GM18858 (cell line): ENCODE data around the gene TMEM11.

Experiments used
- ATAC-seq: cut with Tn5 transposase; IDR thresholded peaks from one replicate; pipeline ENCODE4 v1.9.1; 2021; ENCODE audit not compliant: unreplicated experiment

The TMEM11 gene

GRCh38 chr17:21214015-21214776 lies at the start of gene TMEM11:
Gene TMEM11 (minus strand): TSS chr17:21214161. CDS start chr17:21214152, 9 bp downstream.
- ATAC-seq: peak; percentile 80

GRCh38 chr17:21263376-21263775 lies 49.4 kb upstream of the TMEM11 start:
- no peak for ATAC-seq

GRCh38 chr17:21262259-21262993 lies 48.5 kb upstream of the TMEM11 start:
- ATAC-seq: no peak

DNA sequence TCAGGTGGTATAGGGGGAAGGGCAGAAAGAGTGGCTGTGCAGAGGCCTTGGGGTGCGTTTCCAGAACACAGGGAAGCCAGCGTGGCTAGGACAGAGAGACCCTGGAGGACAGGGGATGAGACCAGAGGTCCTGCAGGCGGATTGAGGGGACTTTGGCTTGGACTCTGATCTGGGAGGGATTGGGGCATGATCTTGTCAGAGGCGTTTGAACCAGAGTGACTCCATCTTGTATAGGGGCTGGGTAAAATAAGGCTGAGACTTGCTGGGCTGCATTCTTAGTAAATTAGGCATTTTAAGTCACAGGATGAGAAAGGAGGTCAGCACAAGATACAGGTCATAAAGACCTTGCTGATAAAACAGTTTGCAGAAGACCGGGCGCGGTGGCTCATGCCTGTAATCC lies 44.6 kb upstream of the TMEM11 start:
- no peak for ATAC-seq

DNA sequence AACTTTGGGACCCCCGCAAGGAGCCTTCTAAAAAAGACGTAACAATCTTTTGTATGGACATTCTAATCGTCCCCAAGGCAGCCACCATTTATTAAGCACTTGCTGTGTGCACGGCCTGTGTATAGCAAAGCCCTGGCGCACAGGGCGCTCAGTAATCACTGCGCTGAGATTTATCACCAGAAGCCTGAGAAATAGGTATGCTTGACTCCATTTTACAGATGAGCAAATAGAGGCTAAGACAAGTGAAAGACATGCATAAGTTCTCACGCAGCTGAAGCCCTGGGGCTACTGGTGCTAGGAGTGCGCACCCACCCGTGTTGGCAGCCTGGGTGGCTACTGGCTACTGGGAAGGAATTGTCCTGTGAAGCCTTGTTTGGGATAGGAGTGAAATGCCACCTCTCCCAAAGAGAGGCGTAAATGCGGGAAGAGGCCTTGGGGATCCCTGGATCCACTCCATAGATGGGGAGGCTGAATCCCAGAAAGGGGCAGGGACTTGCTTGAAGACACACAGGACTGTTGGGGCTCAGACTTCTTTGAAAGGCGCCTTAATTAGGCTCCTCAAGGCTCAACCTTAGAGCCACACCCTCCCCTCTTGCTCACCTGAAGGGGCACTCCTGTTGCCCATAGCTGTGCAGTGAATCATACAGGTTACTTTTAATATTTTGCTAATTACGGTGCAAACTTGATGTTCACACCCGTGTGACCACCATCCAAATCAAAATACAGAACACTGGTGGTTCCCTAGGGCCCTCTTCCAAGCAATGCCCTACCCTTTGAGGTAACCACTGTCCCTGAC lies 39.9 kb upstream of the TMEM11 start:
- ATAC-seq: no peak

- peak; percentile 56 for ATAC-seq
Measured at GRCh38 chr17:21252796-21253645, 39.1 kb upstream of the TMEM11 start, which contains the start of gene NATD1. Gene NATD1 (minus strand): TSS chr17:21253410. CDS start chr17:21253264, 146 bp downstream.

- ATAC-seq: no peak
Measured at GRCh38 chr17:21252289-21252795, 38.4 kb upstream of the TMEM11 start.

- ATAC-seq: no peak
Measured at GRCh38 chr17:21251337-21252010, 37.5 kb upstream of the TMEM11 start.

- no peak for ATAC-seq
Measured at GRCh38 chr17:21250854-21251253, 36.9 kb upstream of the TMEM11 start.

DNA sequence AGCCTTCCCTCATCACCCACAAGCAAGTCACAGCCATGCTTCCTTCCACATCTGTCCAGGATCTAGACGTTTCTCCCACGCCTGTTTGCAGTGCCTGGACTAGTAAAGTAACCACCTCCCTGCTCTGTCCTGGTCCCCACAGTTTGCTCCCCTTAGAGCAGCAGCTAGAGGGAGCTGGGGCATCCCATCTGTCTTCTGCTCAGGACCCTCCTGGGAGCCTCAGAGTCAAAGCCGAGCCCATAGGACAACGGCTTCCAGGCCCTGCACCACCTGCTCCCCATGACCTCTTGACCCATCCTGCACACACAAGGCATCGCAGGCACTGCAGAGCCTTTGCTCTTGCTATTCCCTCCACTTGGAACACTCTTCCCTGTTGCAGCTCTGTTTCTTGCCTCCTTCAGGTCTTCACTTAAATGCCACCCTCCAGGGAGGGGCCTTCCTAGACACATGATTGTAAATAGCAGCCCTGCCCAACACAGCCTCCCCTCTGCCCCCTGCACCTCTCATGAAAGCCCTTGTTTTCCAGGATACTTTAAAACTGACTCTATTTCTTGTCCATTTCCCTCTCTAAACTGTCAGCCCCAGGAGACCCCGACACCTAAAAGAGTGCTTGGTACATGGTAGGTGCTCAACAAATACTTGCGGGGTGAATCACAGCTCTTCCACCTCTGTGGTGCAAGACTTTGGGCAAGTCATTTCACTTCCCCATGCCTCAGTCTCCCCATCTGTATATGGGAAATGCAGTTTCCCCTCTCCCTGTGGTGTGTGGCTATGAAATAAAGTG lies 36.2 kb upstream of the TMEM11 start:
- ATAC-seq: no peak

- ATAC-seq: no peak
Measured at GRCh38 chr17:21249086-21249795, 35.3 kb upstream of the TMEM11 start.

DNA sequence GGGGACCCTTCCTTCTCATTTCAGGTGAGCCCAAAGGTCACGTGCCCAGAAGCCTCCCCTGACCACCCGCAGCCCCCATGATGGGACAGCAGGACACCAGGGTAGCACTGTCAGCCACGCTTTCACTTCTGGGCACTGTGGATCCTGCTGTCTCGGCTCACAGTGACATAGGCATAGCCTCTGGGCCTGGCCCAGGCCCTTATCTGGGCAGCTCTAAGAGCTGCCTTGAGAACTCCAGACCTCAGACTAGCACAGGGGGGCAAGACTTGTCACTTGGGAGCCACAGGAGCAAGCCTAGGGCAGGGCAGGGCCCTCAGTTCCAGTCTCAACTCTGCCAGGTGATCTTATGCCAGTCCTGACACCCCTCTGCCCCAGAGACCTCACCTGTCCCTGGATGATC lies 34.5 kb upstream of the TMEM11 start:
- ATAC-seq: no peak

- ATAC-seq: no peak
Measured at GRCh38 chr17:21247552-21248258, 33.7 kb upstream of the TMEM11 start.

- no peak for ATAC-seq
Measured at GRCh38 chr17:21246698-21247097, 32.7 kb upstream of the TMEM11 start.

- ATAC-seq: no peak
Measured at GRCh38 chr17:21245639-21246084, 31.7 kb upstream of the TMEM11 start.

DNA sequence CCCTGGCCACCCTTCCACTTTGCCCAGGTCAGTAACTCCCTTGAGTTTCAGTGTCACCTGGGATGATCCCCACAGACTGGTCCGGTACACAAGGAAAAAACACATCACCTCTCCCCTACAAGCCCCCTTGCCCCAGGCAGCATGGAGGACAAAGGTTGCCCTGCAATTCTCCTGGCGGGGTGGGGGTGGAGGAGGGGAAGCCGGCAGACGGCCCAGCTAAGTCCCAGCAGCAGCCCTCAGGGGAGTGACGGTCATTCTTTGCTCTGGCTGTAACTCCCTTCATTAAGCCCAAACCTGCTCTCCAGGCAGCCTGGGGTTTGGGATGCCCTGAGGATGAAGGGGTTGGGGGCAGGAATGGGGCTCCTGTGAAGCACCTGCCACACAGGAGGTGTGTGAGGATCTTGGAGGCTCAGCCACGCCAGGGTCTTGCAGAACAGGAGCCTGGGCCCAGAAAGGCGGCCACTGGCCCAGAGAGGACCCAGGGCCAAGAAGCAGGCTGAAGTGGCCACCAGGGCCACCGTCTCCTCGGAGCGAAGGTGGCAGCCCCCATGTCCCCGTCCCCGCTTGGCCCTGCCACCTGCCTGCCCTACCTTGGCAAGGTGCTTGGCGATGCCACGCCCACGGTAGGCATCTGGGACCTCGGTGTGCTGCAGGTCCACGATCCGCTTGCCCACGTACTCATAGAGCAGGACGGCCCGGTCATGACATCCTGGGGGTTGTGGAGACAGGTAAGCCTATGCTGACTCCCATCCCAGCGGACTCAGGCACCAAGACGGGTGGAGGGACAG lies 29.7 kb upstream of the TMEM11 start:
- no peak for ATAC-seq
